ENCODE data around the gene PMM1.

GRCh38 chr22:41528938-41529561 is 60.6 kb downstream of the PMM1 start:
- TF ChIP-seq EZH2 (IDR thresholded peaks at IDR 0.05; ENCODE audit: borderline replicate concordance, low read depth, low read length, severe bottlenecking) (no peak), CTCF (IDR thresholded peaks at IDR 0.05; ENCODE audit: borderline replicate concordance, extremely low read depth, low read length, poor library complexity, severe bottlenecking) (no peak)
